GM23248 (cell line): ENCODE results near the gene WDR43.

Experiments
- EZH2 ChIP-seq: fragments of 200-600 bp; sonication (generic); IDR thresholded peaks from 2 replicates; pipeline ENCODE4 v1.6.1; 2018; ENCODE audit warnings: antibody characterized with exemption, mild to moderate bottlenecking; ENCODE audit not compliant: insufficient read depth, poor library complexity, severe bottlenecking
- EZH2phosphoT487 ChIP-seq: fragments of 200-600 bp; sonication (generic); IDR thresholded peaks from 2 replicates; pipeline ENCODE4 v1.6.1; 2018; ENCODE audit warnings: antibody characterized with exemption, moderate library complexity, mild to moderate bottlenecking, low read depth; ENCODE audit not compliant: insufficient read depth

- TF ChIP-seq EZH2 (no peak), EZH2phosphoT487 (no peak)
These were observed 14.3 kb upstream of the WDR43 start for GRCh38 chr2:28880193-28880592.
